Stimulated activated CD4-positive, alpha-beta T cell treated with anti-CD3 and anti-CD28 coated beads, Interleukin-4, amount 100 ng/mL, for 48 hours (primary cell): ENCODE results near the gene TGFBR3.

Experiments
- DNase-seq, 2 donors: peaks; one replicate each; pipeline ENCODE4 v3.0.0-alpha.2; 2020; ENCODE audit warnings: low read depth in 2 of 2

TGFBR3 gene

GRCh38 chr1:91640877-91641526 lies 244.9 kb downstream of the TGFBR3 start:
- no peak for DNase-seq

GRCh38 chr1:91637539-91637994 lies 248.4 kb downstream of the TGFBR3 start:
- no peak for DNase-seq

- no peak for DNase-seq
Measured at GRCh38 chr1:91635763-91636162, 250.2 kb downstream of the TGFBR3 start.

- no peak for DNase-seq
Measured at GRCh38 chr1:91633438-91633837, 252.5 kb downstream of the TGFBR3 start.

GRCh38 chr1:91631718-91632330 lies 254.1 kb downstream of the TGFBR3 start:
- DNase-seq: no peak

- no peak for DNase-seq
Measured at GRCh38 chr1:91630803-91631202, 255.1 kb downstream of the TGFBR3 start.
